HepG2 (cell line): ENCODE results near the gene MED23. TPM values are rescaled to one million over a fixed set of nuclear protein-coding genes. Genes with fewer than 3 reads are reported as not detected.

ENCODE experiments used
- ADNP ChIP-seq: sonication (generic); formaldehyde crosslinking; IDR thresholded peaks from 2 replicates; pipeline ENCODE4 v1.4.0; 2020; ENCODE audit warnings: missing genetic modification reagents
- ARHGAP35 ChIP-seq: sonication (generic); formaldehyde crosslinking; IDR thresholded peaks from 2 replicates; pipeline ENCODE4 v1.9.0; 2022; ENCODE audit warnings: mild to moderate bottlenecking, inconsistent platforms, moderate library complexity, missing genetic modification reagents, borderline replicate concordance
- ARNT2 ChIP-seq: sonication (generic); formaldehyde crosslinking; IDR thresholded peaks from 2 replicates; pipeline ENCODE4 v1.8.0; 2022; ENCODE audit warnings: mild to moderate bottlenecking, low read depth, missing genetic modification reagents, moderate library complexity
- GABPA ChIP-seq, 2 experiments: IDR thresholded peaks; 2 replicates each; pipeline ENCODE4 v1.6.1; 2011 to 2016; ENCODE audit warnings: low read depth in 2 of 2, low read length in 1 of 2, missing biosample characterization in 1 of 2, missing genetic modification characterization in 1 of 2
- GMEB2 ChIP-seq: IDR thresholded peaks from 2 replicates; pipeline ENCODE4 v1.6.1; 2016; ENCODE audit warnings: missing biosample characterization, missing genetic modification reagents, low read depth
- GTF3A ChIP-seq: sonication (generic); formaldehyde crosslinking; conservative IDR thresholded peaks from 2 replicates; pipeline ENCODE4 v1.4.0; 2020; ENCODE audit warnings: mild to moderate bottlenecking, missing genetic modification reagents
- MYPOP ChIP-seq: sonication (generic); formaldehyde crosslinking; IDR thresholded peaks from 2 replicates; pipeline ENCODE4 v1.8.1; 2023; ENCODE audit warnings: mild to moderate bottlenecking, moderate library complexity, missing genetic modification reagents
- NR2F1 ChIP-seq, 2 experiments: fragments of 450-650 bp in 1 of 2; formaldehyde crosslinking in 1 of 2; IDR thresholded peaks; 2 replicates each; pipeline versions ENCODE4 v1.5.0 to v1.6.1; 2016 to 2020; ENCODE audit warnings: mild to moderate bottlenecking in 1 of 2, missing compliant biosample characterization in 1 of 2, missing genetic modification reagents in 1 of 2, moderate library complexity in 1 of 2
- REPIN1 ChIP-seq: sonication (generic); formaldehyde crosslinking; IDR thresholded peaks from 2 replicates; pipeline ENCODE4 v1.8.0; 2022; ENCODE audit warnings: missing genetic modification reagents, low read depth, mild to moderate bottlenecking, borderline replicate concordance
- SMC3 ChIP-seq: IDR thresholded peaks from 2 replicates; pipeline ENCODE4 v1.6.1; 2011; ENCODE audit warnings: low read length, improper control_type of control experiment
- SNAPC4 ChIP-seq: sonication (generic); formaldehyde crosslinking; IDR thresholded peaks from 2 replicates; pipeline ENCODE4 v1.4.0; 2020; ENCODE audit warnings: mild to moderate bottlenecking, missing genetic modification reagents
- ZBTB46 ChIP-seq: sonication (generic); formaldehyde crosslinking; IDR thresholded peaks from 2 replicates; pipeline ENCODE4 v1.4.0; 2020; ENCODE audit warnings: mild to moderate bottlenecking, missing genetic modification reagents, borderline replicate concordance
- ZBTB7B ChIP-seq: sonication (generic); formaldehyde crosslinking; IDR thresholded peaks from 2 replicates; pipeline ENCODE4 v1.4.0; 2020; ENCODE audit warnings: missing genetic modification reagents
- ZNF263 ChIP-seq: sonication (generic); formaldehyde crosslinking; IDR thresholded peaks from 2 replicates; pipeline ENCODE4 v1.4.0; 2020; ENCODE audit warnings: missing genetic modification reagents
- ZNF589 ChIP-seq: sonication (generic); formaldehyde crosslinking; conservative IDR thresholded peaks from 2 replicates; pipeline ENCODE4 v1.8.0; 2022; ENCODE audit warnings: mild to moderate bottlenecking, moderate library complexity, missing genetic modification reagents
- ZNF605 ChIP-seq: sonication (generic); formaldehyde crosslinking; IDR thresholded peaks from 2 replicates; pipeline ENCODE4 v1.8.0; 2022; ENCODE audit warnings: mild to moderate bottlenecking, missing genetic modification reagents
- ZNF781 ChIP-seq: sonication (generic); formaldehyde crosslinking; IDR thresholded peaks from 2 replicates; pipeline ENCODE4 v1.5.1; 2020; ENCODE audit warnings: borderline replicate concordance, mild to moderate bottlenecking, missing genetic modification reagents; ENCODE audit errors: not compliant biosample characterization
- polyA plus RNA-seq, 8 experiments: library from polyadenylated mRNA; depleted of rRNA in 3 of 8; stranded (reverse) in 7 of 8; unstranded in 1 of 8; fragments of >200 nt; fragmentation: Illumina TruSeq in 4 of 8; extraction: Trizol in 4 of 8; gene quantifications; 2 replicates each; pipeline versions ENCODE4 v1.2.1 to v1.2.3, GENCODE V29; 2011 to 2016; ENCODE audit warnings: low read depth in 4 of 8, missing spikeins in 1 of 8, mixed read lengths in 1 of 8; ENCODE audit not compliant: insufficient read depth in 1 of 8
- total RNA-seq, 5 experiments: library from RNA; depleted of rRNA; stranded (reverse); fragments of >200 nt; fragmentation: Illumina TruSeq; extraction: Trizol; gene quantifications; 2 replicates each; pipeline ENCODE4 v1.2.3, GENCODE V29; 2016; ENCODE audit warnings: low read depth in 1 of 5
- TF ChIP-seq, protein P1 (sequence below): sonication (generic); formaldehyde crosslinking; IDR thresholded peaks from 2 replicates; pipeline ENCODE4 v1.5.1; 2020; ENCODE audit warnings: missing genetic modification reagents, mild to moderate bottlenecking, borderline replicate concordance

MED23 gene
- total and polyA plus RNA-seq, 2 of the 13 experiments (the other 11 are each of a cell fraction or from before 2014, with no cell fraction given), result 34.9 to 50.5 TPM

DNA sequence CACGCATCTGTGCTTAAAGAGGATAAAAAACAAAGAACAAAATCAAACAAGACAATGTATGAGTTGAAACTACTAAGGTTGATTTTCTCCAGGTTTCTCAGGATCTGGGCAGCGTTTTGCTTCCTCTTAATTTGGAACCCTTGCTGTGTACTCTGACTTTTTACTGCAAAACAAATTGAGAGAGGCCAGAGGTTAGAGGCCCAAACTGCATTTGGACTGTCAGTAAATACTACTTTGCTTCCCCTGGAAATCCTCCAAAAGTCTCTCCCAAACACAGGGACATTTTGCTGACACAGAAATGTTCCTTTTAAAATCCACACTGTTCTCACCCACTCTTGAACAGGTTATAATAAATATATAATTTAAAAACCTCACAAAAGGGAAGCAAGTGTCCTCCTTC is 53.9 kb downstream of the MED23 start (continued):
- TF ChIP-seq ZNF781 (CRISPR knock-in tag), result no peak
- peak; percentile 16; the same call in 1 of the 2 replicates for TF ChIP-seq ZNF605 (CRISPR knock-in tag)
- TF ChIP-seq, protein P1, sequence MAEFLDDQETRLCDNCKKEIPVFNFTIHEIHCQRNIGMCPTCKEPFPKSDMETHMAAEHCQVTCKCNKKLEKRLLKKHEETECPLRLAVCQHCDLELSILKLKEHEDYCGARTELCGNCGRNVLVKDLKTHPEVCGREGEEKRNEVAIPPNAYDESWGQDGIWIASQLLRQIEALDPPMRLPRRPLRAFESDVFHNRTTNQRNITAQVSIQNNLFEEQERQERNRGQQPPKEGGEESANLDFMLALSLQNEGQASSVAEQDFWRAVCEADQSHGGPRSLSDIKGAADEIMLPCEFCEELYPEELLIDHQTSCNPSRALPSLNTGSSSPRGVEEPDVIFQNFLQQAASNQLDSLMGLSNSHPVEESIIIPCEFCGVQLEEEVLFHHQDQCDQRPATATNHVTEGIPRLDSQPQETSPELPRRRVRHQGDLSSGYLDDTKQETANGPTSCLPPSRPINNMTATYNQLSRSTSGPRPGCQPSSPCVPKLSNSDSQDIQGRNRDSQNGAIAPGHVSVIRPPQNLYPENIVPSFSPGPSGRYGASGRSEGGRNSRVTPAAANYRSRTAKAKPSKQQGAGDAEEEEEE (CRISPR knock-in tag), result no peak
- no peak for TF ChIP-seq ZNF263 (CRISPR knock-in tag)
- no peak for TF ChIP-seq ZBTB46 (CRISPR knock-in tag)
- no peak for TF ChIP-seq GABPA (IDR thresholded peaks at IDR 0.05; ENCODE audit: low read depth, low read length)
- TF ChIP-seq GABPA (CRISPR knock-in tag; IDR thresholded peaks at IDR 0.05; ENCODE audit: low read depth), result no peak; the same call in 1 of the 2 replicates
- TF ChIP-seq ZBTB7B, result 0 out of 2 replicates have a peak, but pooled peaks have one; percentile 32
- TF ChIP-seq ZNF589, result no peak
- no peak for TF ChIP-seq ARHGAP35 (CRISPR knock-in tag)
- TF ChIP-seq MYPOP (CRISPR knock-in tag), result no peak
- peak; percentile 66 to 77; a peak in 3 of 4 replicates for TF ChIP-seq NR2F1 (CRISPR knock-in tag; IDR thresholded peaks at IDR 0.05)
- TF ChIP-seq GMEB2, result no peak
- peak; percentile 82; the same call in 1 of the 2 replicates for TF ChIP-seq REPIN1
- TF ChIP-seq SMC3, result no peak
- no peak for TF ChIP-seq GTF3A (CRISPR knock-in tag)
- TF ChIP-seq ADNP (CRISPR knock-in tag), result no peak
- no peak for TF ChIP-seq ARNT2
- TF ChIP-seq SNAPC4, result no peak
